Neural progenitor cell (in vitro differentiated cells): ENCODE results near the gene PLN. TPM values are rescaled to one million over a fixed set of nuclear protein-coding genes. Genes with fewer than 3 reads are reported as not detected.

Experiments
- DNase-seq: peaks from one replicate; pipeline ENCODE4 v3.0.0-alpha.2; 2016; ENCODE audit warnings: low spot score
- H2AFZ ChIP-seq: fragments of 200-600 bp; sonication (generic); replicated peaks from 2 replicates; pipeline ENCODE4 v1.6.1; 2016; ENCODE audit warnings: antibody characterized with exemption
- H3F3A ChIP-seq: fragments of 200-600 bp; sonication (generic); 2 replicates; pipeline ENCODE4 v1.6.1; 2016; ENCODE audit warnings: antibody characterized with exemption, low read depth
- H3K27ac ChIP-seq: fragments of 200-600 bp; sonication (generic); 2 replicates; pipeline ENCODE4 v1.5.1; 2016; ENCODE audit warnings: mild to moderate bottlenecking
- H3K27me3 ChIP-seq: fragments of 200-600 bp; sonication (generic); 2 replicates; pipeline ENCODE4 v1.6.1; 2016; ENCODE audit warnings: mild to moderate bottlenecking, moderate library complexity
- H3K36me3 ChIP-seq: fragments of 200-600 bp; sonication (generic); 2 replicates; pipeline ENCODE4 v1.5.1; 2016
- H3K4me1 ChIP-seq: fragments of 200-600 bp; sonication (generic); 2 replicates; pipeline ENCODE4 v1.6.1; 2016; ENCODE audit warnings: mixed run types
- H3K4me2 ChIP-seq: fragments of 200-600 bp; sonication (generic); 2 replicates; pipeline ENCODE4 v1.6.1; 2016
- H3K4me3 ChIP-seq: fragments of 200-600 bp; sonication (generic); 2 replicates; pipeline ENCODE4 v1.5.1; 2016
- H3K79me2 ChIP-seq: fragments of 200-600 bp; sonication (generic); 2 replicates; pipeline ENCODE4 v1.6.1; 2016; ENCODE audit warnings: low read depth
- H3K9ac ChIP-seq: fragments of 200-600 bp; sonication (generic); 2 replicates; pipeline ENCODE4 v1.6.1; 2016
- H3K9me3 ChIP-seq: fragments of 200-600 bp; sonication (generic); 2 replicates; pipeline ENCODE4 v1.5.1; 2016; ENCODE audit warnings: low read depth
- H4K20me1 ChIP-seq: fragments of 200-600 bp; sonication (generic); 2 replicates; pipeline ENCODE4 v1.6.1; 2016; ENCODE audit warnings: low read depth
- H3K27ac Mint-ChIP-seq: 3 replicates; pipeline ENCODE4 v1.8.0; 2021; ENCODE audit warnings: mixed read lengths
- H3K27me3 Mint-ChIP-seq: 2 replicates; pipeline ENCODE4 v1.8.0; 2022; ENCODE audit warnings: low read depth, mild to moderate bottlenecking, inconsistent platforms, moderate library complexity, mixed read lengths; ENCODE audit not compliant: insufficient read depth
- H3K36me3 Mint-ChIP-seq: 3 replicates; pipeline ENCODE4 v1.8.0; 2021; ENCODE audit warnings: mixed read lengths
- H3K4me1 Mint-ChIP-seq: 3 replicates; pipeline ENCODE4 v1.8.0; 2021; ENCODE audit warnings: mixed read lengths
- H3K4me3 Mint-ChIP-seq: 3 replicates; pipeline ENCODE4 v1.8.0; 2021; ENCODE audit warnings: mild to moderate bottlenecking, moderate library complexity, mixed read lengths
- H3K9me3 Mint-ChIP-seq: 3 replicates; pipeline ENCODE4 v1.8.0; 2020; ENCODE audit warnings: mixed read lengths
- EZH2 ChIP-seq: fragments of 200-600 bp; sonication (generic); IDR thresholded peaks from 2 replicates; pipeline ENCODE4 v1.6.1; 2017; ENCODE audit warnings: antibody characterized with exemption, mild to moderate bottlenecking, moderate library complexity
- EZH2phosphoT487 ChIP-seq: fragments of 200-600 bp; sonication (generic); IDR thresholded peaks from 2 replicates; pipeline ENCODE4 v1.6.1; 2017; ENCODE audit warnings: antibody characterized with exemption
- total RNA-seq: library from RNA; depleted of rRNA; stranded (reverse); fragments of >200 nt; gene quantifications from 2 replicates; pipeline ENCODE4 v1.2.3, GENCODE V29; 2015; ENCODE audit warnings: low replicate concordance
- TF ChIP-seq, protein P1 (sequence below): fragments of 200-600 bp; sonication (generic); IDR thresholded peaks from 2 replicates; pipeline ENCODE4 v1.5.1; 2017; ENCODE audit warnings: antibody characterized with exemption, mild to moderate bottlenecking

The PLN gene
- total RNA-seq, 1 donor from 2014 or later, result not detected

DNA sequence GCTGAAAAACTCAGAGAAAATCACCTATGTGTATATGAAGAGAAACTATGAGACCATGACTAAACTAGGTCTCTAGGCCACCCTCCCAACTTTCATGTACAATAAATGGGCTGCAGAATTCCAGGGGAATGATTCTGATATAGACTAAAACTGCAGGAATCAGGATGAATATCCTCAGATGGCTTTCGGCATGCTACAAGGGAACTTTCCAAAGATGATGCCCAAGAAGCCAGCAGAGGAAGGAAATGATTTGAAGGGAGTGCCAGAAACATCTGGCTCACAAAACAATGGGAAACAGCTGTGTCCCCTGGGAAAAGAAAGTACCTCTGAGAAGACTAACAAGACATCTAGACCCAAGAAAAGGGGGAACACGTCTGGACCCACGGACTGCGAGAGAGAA lies 41.1 kb downstream of the PLN start:
- Mint-ChIP-seq H3K4me1 (no peaks in the 10 kb centered on the region), H3K27ac (no peak overlapping the region), H3K9me3 (peaks cover 4% of the 10 kb centered on the region), H3K36me3 (no peaks in the 10 kb centered on the region), H3K27me3 (no peaks in the 10 kb centered on the region), H3K4me3 (no peak overlapping the region)
- Histone ChIP-seq H3K36me3 (no peaks in the 10 kb centered on the region), H3K27ac (no peak overlapping the region), H3F3A (no peaks in the 10 kb centered on the region), H3K4me1 (no peaks in the 10 kb centered on the region), H3K9ac (no peak overlapping the region), H3K27me3 (no peaks in the 10 kb centered on the region), H3K9me3 (no peaks in the 10 kb centered on the region), H3K4me2 (no peak overlapping the region), H3K4me3 (no peak overlapping the region), H4K20me1 (no peaks in the 10 kb centered on the region), H3K79me2 (no peaks in the 10 kb centered on the region), H2AFZ (no peak overlapping the region)
- no peak for DNase-seq
- TF ChIP-seq EZH2phosphoT487 (no peak), EZH2 (no peak)
- TF ChIP-seq, protein P1, sequence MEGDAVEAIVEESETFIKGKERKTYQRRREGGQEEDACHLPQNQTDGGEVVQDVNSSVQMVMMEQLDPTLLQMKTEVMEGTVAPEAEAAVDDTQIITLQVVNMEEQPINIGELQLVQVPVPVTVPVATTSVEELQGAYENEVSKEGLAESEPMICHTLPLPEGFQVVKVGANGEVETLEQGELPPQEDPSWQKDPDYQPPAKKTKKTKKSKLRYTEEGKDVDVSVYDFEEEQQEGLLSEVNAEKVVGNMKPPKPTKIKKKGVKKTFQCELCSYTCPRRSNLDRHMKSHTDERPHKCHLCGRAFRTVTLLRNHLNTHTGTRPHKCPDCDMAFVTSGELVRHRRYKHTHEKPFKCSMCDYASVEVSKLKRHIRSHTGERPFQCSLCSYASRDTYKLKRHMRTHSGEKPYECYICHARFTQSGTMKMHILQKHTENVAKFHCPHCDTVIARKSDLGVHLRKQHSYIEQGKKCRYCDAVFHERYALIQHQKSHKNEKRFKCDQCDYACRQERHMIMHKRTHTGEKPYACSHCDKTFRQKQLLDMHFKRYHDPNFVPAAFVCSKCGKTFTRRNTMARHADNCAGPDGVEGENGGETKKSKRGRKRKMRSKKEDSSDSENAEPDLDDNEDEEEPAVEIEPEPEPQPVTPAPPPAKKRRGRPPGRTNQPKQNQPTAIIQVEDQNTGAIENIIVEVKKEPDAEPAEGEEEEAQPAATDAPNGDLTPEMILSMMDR, result no peak

DNA sequence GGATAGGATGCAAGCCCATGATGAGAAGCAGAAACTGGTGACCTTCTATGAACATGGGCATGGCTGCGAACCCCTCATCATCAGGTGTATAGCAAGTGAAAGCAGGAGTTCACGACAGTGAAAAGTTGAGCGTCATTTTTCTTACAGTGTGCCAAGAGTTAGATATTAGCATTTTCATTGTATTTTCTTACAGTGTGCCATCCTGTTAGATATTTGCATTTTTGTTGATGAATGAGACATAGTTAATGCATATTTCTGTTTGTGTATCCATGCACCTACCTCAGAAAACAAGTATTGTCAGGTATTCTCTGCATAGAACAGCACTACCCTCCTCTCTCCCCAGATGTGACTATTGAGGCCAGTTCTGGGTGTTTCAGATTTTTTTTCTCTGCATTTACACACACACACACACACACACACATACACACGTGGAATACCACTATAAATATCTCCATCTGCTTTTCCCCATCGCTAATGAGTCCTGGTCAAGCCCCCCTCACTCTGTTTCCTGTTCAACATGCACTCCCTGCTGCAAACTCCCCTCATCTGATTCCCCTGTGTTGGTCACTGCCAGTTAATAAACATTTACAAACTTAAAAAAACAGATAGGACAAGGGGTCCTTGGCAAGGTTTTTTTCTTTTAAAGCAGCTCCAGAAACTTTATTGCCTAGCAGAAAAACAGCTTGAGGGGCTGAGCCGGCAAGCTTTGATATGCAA lies 41.7 kb downstream of the PLN start:
- no peak overlapping the region for H3K4me2 ChIP-seq
- no peak overlapping the region for H3K27ac ChIP-seq
- no peaks in the 10 kb centered on the region for H3K27me3 ChIP-seq
- H3F3A ChIP-seq, result no peaks in the 10 kb centered on the region
- H3K9me3 ChIP-seq, result no peaks in the 10 kb centered on the region
- no peak overlapping the region for H3K27ac Mint-ChIP-seq
- no peaks in the 10 kb centered on the region for H3K79me2 ChIP-seq
- no peaks in the 10 kb centered on the region for H3K36me3 ChIP-seq
- H3K4me3 Mint-ChIP-seq, result no peak overlapping the region
- no peak overlapping the region for H2AFZ ChIP-seq
- H3K27me3 Mint-ChIP-seq, result no peaks in the 10 kb centered on the region
- no peak overlapping the region for H3K9ac ChIP-seq
- DNase-seq, result no peak
- no peak for TF ChIP-seq EZH2
- TF ChIP-seq, protein P1, result no peak
- no peak for TF ChIP-seq EZH2phosphoT487
- H3K4me1 ChIP-seq, result no peaks in the 10 kb centered on the region
- no peaks in the 10 kb centered on the region for H4K20me1 ChIP-seq
- no peak overlapping the region for H3K4me3 ChIP-seq
- no peaks in the 10 kb centered on the region for H3K4me1 Mint-ChIP-seq
- H3K9me3 Mint-ChIP-seq, result peaks cover 4% of the 10 kb centered on the region
- no peaks in the 10 kb centered on the region for H3K36me3 Mint-ChIP-seq

DNA sequence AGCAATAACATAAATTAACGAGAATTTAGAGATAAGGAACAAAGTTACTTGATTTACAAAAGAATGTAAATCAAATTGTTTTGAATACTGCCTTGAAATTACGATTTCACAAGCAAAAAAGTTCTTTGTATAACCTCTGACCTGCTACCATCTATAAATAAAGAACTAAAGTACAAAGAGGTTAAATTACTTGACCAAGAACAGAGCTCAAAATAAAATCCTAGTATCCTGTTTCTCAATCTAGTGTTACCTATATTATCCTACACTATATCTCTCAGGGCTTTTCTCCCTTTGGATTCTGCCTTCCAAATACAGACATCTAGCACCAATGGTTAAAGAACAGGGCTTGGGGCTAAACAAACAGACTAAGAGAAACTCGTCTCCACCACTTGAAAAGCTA lies 43.8 kb downstream of the PLN start:
- Histone ChIP-seq H3K79me2 (no peaks in the 10 kb centered on the region), H3K36me3 (no peaks in the 10 kb centered on the region), H3K27me3 (no peaks in the 10 kb centered on the region), H3K4me3 (no peak overlapping the region), H4K20me1 (no peaks in the 10 kb centered on the region), H3K4me1 (no peaks in the 10 kb centered on the region), H3K9ac (no peak overlapping the region), H3F3A (no peaks in the 10 kb centered on the region), H3K27ac (no peak overlapping the region), H3K9me3 (no peaks in the 10 kb centered on the region), H3K4me2 (no peak overlapping the region), H2AFZ (no peak overlapping the region)
- no peak for DNase-seq
- Mint-ChIP-seq H3K9me3 (peaks cover 9% of the 10 kb centered on the region), H3K27me3 (no peaks in the 10 kb centered on the region), H3K4me1 (no peaks in the 10 kb centered on the region), H3K36me3 (peaks cover 2% of the 10 kb centered on the region), H3K27ac (no peak overlapping the region), H3K4me3 (no peak overlapping the region)
- TF ChIP-seq EZH2 (no peak), EZH2phosphoT487 (no peak)
- TF ChIP-seq, protein P1, result no peak
